PC-3 (cell line): ENCODE results near the gene TPP2. TPM values are rescaled to one million over a fixed set of nuclear protein-coding genes. Genes with fewer than 3 reads are reported as not detected.

ENCODE experiments used
- ATAC-seq: fragments of 200-7000 bp; cut with Tn5 transposase; 2 replicates; pipeline ENCODE4 v1.9.1; 2020; ENCODE audit warnings: mild to moderate bottlenecking, moderate library complexity
- BruUV-seq: library from RNA; stranded (reverse); fragments of 400-500 nt; replicated peaks from 2 replicates; lab custom pipeline; 2021; lab: Mats Ljungman, UMichigan
- CTCF ChIA-PET: fragments of 300-600 bp; sonication (Branson Sonifier 250); formaldehyde crosslinking; loops from one replicate; lab custom pipeline; 2022; ENCODE audit warnings: antibody characterized with exemption; lab: Charles Lee
- POLR2A ChIA-PET: fragments of 300-600 bp; sonication (Branson Sonifier 250); formaldehyde crosslinking; loops from one replicate; lab custom pipeline; 2022; ENCODE audit warnings: antibody characterized with exemption; ENCODE audit not compliant: unreplicated experiment; lab: Charles Lee
- DNase-seq: peaks from one replicate; pipeline ENCODE4 v3.0.0-alpha.2; 2015
- H2AFZ ChIP-seq: fragments of 300-600 bp; sonication (generic); 2 replicates; pipeline ENCODE4 v1.6.0; 2016; ENCODE audit warnings: antibody characterized with exemption, low read length
- H3F3A ChIP-seq: fragments of 300-600 bp; sonication (generic); one replicate; pipeline ENCODE4 v1.6.0; 2017; ENCODE audit warnings: antibody characterized with exemption, low read length, control low read depth, mild to moderate bottlenecking; ENCODE audit not compliant: unreplicated experiment
- H3K27ac ChIP-seq: fragments of 300-600 bp; sonication (generic); 2 replicates; pipeline ENCODE4 v1.5.1; 2016; ENCODE audit warnings: mild to moderate bottlenecking, low read length
- H3K27me3 ChIP-seq: fragments of 300-600 bp; sonication (generic); 2 replicates; pipeline ENCODE4 v1.6.1; 2016; ENCODE audit warnings: low read length, mixed read lengths
- H3K36me3 ChIP-seq: fragments of 300-600 bp; sonication (generic); 2 replicates; pipeline ENCODE4 v1.6.1; 2016; ENCODE audit warnings: low read depth, mixed run types, low read length, mixed read lengths
- H3K4me1 ChIP-seq: fragments of 300-600 bp; sonication (generic); 2 replicates; pipeline ENCODE4 v1.5.1; 2016; ENCODE audit warnings: low read length; ENCODE audit not compliant: insufficient read depth
- H3K4me2 ChIP-seq: fragments of 300-600 bp; sonication (generic); 2 replicates; pipeline ENCODE4 v1.6.0; 2016; ENCODE audit warnings: low read length
- H3K4me3 ChIP-seq: fragments of 300-600 bp; sonication (generic); 2 replicates; pipeline ENCODE4 v1.5.1; 2016; ENCODE audit warnings: mild to moderate bottlenecking, low read length, mixed read lengths
- H3K79me2 ChIP-seq: fragments of 300-600 bp; sonication (generic); 2 replicates; pipeline ENCODE4 v1.6.1; 2017; ENCODE audit warnings: low read length, mixed read lengths
- H3K9ac ChIP-seq: fragments of 300-600 bp; sonication (generic); 2 replicates; pipeline ENCODE4 v1.6.0; 2016; ENCODE audit warnings: mild to moderate bottlenecking, low read length
- H3K9me2 ChIP-seq: fragments of 300-600 bp; sonication (generic); replicated peaks from 2 replicates; pipeline ENCODE4 v1.6.1; 2016; ENCODE audit warnings: mixed run types, low read length, mixed read lengths
- H3K9me3 ChIP-seq: fragments of 300-600 bp; sonication (generic); 2 replicates; pipeline ENCODE4 v1.6.1; 2016; ENCODE audit warnings: low read length, mixed read lengths
- H4K20me1 ChIP-seq: fragments of 300-600 bp; sonication (generic); 2 replicates; pipeline ENCODE4 v1.6.1; 2016; ENCODE audit warnings: low read length, mixed read lengths
- CTCF ChIP-seq: fragments of 300-600 bp; sonication (generic); conservative IDR thresholded peaks from 2 replicates; pipeline ENCODE4 v1.5.1; 2017; ENCODE audit warnings: antibody characterized with exemption, low read depth, mild to moderate bottlenecking, low read length
- EZH2 ChIP-seq: fragments of 300-600 bp; sonication (generic); IDR thresholded peaks from one replicate; pipeline ENCODE4 v1.6.1; 2017; ENCODE audit warnings: antibody characterized with exemption, mild to moderate bottlenecking, low read length; ENCODE audit not compliant: unreplicated experiment
- EZH2phosphoT487 ChIP-seq: fragments of 300-600 bp; sonication (generic); IDR thresholded peaks from 2 replicates; pipeline ENCODE4 v1.6.1; 2018; ENCODE audit warnings: mild to moderate bottlenecking, antibody characterized with exemption, low read length, borderline replicate concordance
- intact Hi-C: fragments of 100-400 bp; cut with micrococcal nuclease; formaldehyde crosslinking; loops from 2 replicates; pipeline ENCODE4 v1.9.0; 2023
- total RNA-seq: library from RNA; depleted of rRNA; stranded (reverse); fragments of >200 nt; gene quantifications from 2 replicates; pipeline ENCODE4 v1.2.3, GENCODE V29; 2014

TPP2 gene
- total RNA-seq, 1 experiment from 2014 or later = 30.4 TPM

- peak overlapping the region; percentile 31; the same call in 1 of the 2 replicates for H3K9ac ChIP-seq
- peak overlapping the region; percentile 99 for H3K4me2 ChIP-seq
- DNase-seq = peak; percentile 58
- ChIA-PET CTCF (interaction anchor here (0.5 to 1.5 kb wide), 3 partner anchors 133 to 1081 kb away, joined by 3 to 14 read pairs (median 7); no protein-coding TSS in a partner anchor), POLR2A (interaction anchor here (0.5 to 0.6 kb wide), 3 partner anchors 22 to 1621 kb away, joined by 3 to 6 read pairs (median 3); no protein-coding TSS in a partner anchor)
- no peaks in the 10 kb centered on the region for H3K9me2 ChIP-seq
- H3K9me3 ChIP-seq = no peaks in the 10 kb centered on the region
- no peak for TF ChIP-seq EZH2
- peak; percentile 73 for TF ChIP-seq CTCF
- no peak for TF ChIP-seq EZH2phosphoT487
- peaks cover 13% of the 10 kb centered on the region; the same call in 1 of the 2 replicates for H3K4me1 ChIP-seq
- H3K27me3 ChIP-seq = no peaks in the 10 kb centered on the region
- peaks cover 15% of the 10 kb centered on the region for H3K79me2 ChIP-seq
- H2AFZ ChIP-seq = peak overlapping the region; percentile 100
- H3K4me3 ChIP-seq = peak overlapping the region; percentile 89
- H3K36me3 ChIP-seq = no peaks in the 10 kb centered on the region
- H3K27ac ChIP-seq = no peak overlapping the region
- peak; percentile 25 for ATAC-seq
- intact Hi-C loops = loop anchor here (1.0 kb wide), 1 partner anchor 133 kb away; no protein-coding TSS in a partner anchor
- no peaks in the 10 kb centered on the region for H4K20me1 ChIP-seq
- BruUV-seq = no TSS peak
- H3F3A ChIP-seq = no peaks in the 10 kb centered on the region
Observed at GRCh38 chr13:102591988-102592781, 4.6 kb upstream of the TPP2 start.

- Histone ChIP-seq H3K9me2 (no peaks in the 10 kb centered on the region), H3K27ac (no peak overlapping the region), H2AFZ (no peak overlapping the region), H4K20me1 (peaks cover 7% of the 10 kb centered on the region), H3K27me3 (no peaks in the 10 kb centered on the region), H3K4me2 (no peak overlapping the region), H3K9ac (no peak overlapping the region), H3K36me3 (no peaks in the 10 kb centered on the region), H3K4me1 (peaks cover 13% of the 10 kb centered on the region; the same call in 1 of the 2 replicates), H3K9me3 (no peaks in the 10 kb centered on the region), H3F3A (no peaks in the 10 kb centered on the region), H3K4me3 (no peak overlapping the region), H3K79me2 (peaks cover 28% of the 10 kb centered on the region)
- CTCF ChIA-PET = no interaction called here
- POLR2A ChIA-PET = no interaction called here
- intact Hi-C loops = no loop called here
- DNase-seq = no peak
- TF ChIP-seq CTCF = no peak
- no peak for TF ChIP-seq EZH2
- no peak for TF ChIP-seq EZH2phosphoT487
- ATAC-seq = no peak
- BruUV-seq = no TSS peak
Observed at GRCh38 chr13:102593466-102593865, 3.3 kb upstream of the TPP2 start.
